Amygdala (tissue), 56 donors: ENCODE data around the gene SFPQ.
"Not testable (repeated sequence)": the region's sequence is repeated elsewhere in the genome, so short reads cannot be mapped to it uniquely, and the experiment has no call there.

Experiments used
- DNase-seq, 56 donors: peaks; one replicate each; lab custom pipeline; 2025; lab: John Stamatoyannopoulos, UW

The SFPQ gene, protein sequence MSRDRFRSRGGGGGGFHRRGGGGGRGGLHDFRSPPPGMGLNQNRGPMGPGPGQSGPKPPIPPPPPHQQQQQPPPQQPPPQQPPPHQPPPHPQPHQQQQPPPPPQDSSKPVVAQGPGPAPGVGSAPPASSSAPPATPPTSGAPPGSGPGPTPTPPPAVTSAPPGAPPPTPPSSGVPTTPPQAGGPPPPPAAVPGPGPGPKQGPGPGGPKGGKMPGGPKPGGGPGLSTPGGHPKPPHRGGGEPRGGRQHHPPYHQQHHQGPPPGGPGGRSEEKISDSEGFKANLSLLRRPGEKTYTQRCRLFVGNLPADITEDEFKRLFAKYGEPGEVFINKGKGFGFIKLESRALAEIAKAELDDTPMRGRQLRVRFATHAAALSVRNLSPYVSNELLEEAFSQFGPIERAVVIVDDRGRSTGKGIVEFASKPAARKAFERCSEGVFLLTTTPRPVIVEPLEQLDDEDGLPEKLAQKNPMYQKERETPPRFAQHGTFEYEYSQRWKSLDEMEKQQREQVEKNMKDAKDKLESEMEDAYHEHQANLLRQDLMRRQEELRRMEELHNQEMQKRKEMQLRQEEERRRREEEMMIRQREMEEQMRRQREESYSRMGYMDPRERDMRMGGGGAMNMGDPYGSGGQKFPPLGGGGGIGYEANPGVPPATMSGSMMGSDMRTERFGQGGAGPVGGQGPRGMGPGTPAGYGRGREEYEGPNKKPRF

DNA sequence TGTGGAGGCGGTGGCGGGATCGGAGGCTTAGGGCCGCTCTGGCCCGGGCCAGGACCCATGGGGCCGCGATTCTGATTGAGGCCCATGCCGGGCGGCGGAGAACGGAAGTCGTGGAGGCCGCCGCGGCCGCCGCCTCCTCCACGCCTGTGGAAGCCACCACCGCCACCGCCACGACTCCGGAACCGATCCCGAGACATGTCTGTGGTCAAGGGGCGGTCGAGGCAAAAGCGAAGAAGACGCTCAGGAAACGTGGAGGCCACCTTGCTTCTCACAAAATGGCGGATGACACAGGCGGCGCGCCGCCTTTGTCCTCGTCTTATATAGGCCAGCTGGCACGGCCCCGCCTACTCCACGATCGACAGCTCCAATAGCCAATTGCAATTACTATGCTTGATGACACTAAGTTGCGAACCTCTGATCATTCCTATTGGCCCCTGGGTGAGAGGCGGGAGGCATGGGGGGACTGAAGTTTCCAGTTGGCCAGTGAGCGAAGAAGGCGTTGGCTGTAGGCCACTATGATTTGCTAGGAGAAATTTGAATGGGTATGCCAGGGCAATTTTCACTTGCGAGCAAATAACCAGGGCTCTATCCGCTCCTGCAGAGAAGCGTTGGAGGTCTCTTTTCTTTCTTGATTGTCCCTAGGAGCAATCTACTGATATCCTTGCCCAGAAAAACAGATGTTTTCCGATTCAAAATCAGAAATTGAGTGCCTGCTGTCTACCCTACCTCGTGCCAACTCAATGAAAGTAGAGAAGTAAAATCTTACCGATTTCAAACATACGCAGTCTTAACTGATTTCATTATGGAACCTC lies at the start of gene SFPQ:
Gene SFPQ (minus strand): TSS at position 293 of the 812 bp plus-strand sequence. CDS start 96 bp downstream, at position 197.
- peak; percentile 56 to 99 (median 95) for DNase-seq

DNA sequence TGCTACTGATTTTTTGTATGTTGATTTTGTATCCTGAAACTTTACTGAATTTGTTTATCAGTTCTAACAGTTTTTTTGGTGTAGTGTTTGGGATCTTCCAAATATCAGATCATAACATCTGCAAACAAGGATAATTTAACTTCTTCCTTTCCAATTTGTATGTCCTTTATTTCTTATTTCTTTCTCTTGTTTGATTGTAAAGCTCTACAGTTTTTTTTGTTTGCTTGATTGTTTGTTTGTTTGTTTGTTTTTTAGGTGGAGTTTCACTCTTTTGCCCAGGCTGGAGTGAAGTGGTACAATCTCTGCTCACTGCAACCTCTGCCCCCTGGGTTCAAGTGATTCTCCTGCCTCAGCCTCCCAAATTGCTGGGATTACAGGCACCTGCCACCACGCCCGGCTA lies 43.8 kb upstream of the SFPQ start:
- DNase-seq: not testable (repeated sequence)

DNA sequence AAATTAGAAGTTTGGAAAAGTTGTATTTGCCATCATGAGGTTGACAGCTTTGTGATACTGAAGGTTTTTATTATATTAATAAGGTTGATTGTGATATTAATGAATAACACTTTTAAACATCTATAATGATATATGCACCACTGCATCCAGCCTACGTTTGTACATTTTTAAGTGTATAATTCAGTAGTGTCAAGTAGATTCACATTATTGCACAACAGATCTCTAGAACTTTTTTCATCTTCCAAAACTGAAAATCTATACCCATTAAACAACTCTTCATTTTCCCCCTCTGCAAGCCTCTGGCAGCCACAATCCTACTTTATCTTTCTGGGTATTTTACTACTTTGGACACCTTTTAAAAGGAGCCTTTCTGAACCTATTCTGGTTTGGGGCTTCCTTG lies 38.3 kb upstream of the SFPQ start:
- no peak for DNase-seq

DNA sequence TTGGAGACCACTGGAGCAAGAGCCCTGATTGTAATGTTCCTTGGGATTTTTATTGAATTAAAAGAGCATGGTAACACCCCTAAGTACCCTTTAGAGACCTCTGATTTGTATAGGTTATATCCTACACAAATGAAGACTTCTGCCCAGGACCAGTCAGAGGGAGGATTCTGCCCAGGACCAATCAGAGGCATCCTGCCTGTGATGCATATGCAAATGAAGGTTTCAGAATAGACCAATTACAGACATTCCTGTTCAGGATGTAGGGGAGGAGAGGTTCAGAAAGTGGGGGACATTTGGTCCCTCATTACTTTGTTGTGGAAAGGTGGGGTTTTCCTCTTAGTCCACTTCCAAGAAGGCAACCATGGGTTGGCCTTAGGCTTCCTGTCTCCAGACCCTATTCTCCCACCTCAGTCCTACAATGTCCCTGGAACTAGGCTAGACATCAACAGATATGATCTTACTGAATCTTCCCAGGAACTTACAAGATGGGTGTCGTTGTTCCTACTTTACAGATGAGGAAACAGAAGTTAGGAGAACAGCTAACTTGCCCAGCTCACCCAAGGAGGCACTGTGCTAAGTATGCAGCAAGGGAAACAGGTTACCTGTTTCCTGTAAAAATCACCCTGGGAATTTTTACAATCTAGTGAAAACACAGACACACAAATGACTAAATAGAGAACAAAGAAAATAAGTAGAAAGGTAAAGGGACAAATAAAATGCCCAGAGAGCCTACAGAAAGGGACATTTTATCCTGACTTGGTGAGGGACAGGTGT lies 36.8 kb upstream of the SFPQ start:
- DNase-seq: no peak

DNA sequence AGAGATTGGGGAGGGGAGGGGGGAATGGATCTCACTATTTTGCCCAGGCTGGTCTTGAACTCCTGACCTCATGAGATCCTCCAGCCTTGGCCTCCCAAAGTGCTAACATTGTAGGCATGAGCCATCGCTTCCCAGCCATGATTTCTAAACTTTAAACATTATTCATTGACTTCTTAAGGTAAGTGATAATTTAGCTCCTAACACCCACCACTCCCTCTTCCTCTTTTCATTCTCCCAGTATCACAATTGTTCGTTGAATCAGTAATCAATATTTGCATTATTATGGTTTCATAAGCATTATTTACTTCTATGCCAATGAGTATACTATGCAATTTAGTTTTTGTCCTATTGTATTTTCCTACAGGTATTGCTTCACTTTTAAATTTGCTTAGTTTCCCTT lies 33.6 kb upstream of the SFPQ start:
- no peak for DNase-seq

DNA sequence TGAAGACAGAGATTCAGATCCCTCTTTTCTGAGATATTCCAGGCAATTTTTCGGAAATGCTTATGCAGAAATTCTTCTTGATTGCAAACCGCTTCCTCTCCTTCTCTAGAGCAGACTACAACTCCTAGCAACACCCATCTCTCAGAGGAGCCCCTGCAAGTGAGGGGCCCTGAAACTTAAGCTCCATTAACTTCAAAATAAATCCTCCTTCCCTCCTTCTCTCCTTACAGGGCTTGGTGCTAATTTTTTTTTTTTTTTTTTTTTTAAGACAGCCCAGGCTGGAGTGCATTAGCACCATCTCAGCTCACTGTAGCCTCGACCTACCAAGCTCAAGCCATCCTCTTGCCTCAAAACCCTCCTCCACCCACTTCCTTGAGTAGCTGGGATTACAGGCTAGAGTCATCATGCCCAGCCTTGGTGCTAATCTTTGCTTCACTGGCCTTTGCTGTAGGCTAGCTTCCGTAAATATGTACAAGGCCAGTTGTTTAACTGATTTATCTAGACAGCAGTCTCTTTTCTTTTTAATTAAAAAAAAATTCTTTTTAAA lies 30.2 kb upstream of the SFPQ start:
- DNase-seq: no peak

DNA sequence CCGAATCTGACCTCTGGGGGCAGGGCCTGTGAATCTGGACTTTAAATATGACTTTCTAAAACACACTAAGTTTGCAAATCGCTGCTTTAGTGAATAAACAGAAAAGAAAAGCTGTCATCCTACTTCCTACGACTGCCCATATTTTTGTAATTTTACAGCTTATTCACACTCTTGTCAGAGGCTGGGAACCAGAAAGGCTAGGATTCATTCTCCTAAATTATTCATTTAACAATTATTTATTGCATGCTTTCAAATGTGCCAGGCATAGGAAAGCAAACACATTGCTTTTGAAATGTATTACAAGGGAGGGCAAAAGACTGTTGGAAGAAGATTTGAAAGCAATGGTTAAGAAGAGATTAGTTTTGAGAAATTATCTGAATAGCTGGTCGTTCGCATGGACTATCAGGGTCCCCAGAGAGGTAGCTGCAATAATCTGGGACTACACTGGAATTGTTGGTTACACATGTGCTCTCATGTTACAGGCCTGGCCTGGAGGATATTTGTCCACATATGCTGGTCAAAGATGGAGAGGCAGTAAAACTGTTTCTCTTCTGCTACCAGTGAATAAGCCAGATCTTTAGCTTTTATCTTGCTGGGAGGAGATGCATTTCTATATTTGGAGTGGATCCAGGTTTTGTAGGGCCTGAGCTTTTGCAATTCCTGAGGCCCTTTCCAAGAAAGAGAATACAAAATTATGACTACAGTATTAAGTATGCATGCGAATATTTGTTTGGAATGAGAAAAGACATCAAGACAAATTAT lies 29.6 kb upstream of the SFPQ start:
- no peak for DNase-seq

DNA sequence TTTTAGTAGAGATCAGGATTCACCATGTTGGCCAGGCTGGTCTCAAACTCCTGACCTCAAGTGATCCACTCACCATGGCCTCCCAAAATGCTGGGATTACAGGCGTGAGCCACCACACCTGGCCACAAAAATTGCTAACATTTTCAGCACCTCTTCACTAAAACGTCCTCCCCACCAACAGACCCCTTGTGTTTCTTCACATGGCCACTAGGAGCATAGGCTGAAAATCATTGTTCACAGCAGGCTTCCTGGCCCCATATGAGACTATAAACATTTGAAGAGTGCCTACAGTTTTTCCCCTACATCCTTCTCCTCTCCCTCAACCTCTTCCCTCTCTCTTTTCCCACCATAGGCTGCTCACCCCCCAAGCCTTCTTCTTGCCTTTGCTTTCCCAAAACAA lies 28.0 kb upstream of the SFPQ start:
- DNase-seq: no peak

DNA sequence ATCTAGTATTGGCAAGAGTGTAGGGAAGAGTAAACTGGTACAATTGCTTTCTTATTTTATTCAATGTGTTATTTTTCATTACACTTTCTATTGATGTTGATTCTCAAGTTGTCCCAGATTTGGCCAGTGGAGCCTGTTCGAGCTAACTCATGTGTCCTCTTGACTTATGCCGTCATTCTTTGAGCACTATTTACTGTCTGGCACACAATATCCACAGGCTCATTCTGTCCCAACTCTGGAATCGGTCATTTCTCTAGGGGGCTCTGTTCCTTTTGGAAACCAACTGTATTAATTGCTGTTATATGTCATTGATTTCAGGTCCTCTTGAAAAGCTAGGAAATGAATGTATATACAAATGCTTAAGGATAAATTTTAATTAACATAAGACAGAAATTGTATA lies 22.4 kb upstream of the SFPQ start:
- no peak for DNase-seq

DNA sequence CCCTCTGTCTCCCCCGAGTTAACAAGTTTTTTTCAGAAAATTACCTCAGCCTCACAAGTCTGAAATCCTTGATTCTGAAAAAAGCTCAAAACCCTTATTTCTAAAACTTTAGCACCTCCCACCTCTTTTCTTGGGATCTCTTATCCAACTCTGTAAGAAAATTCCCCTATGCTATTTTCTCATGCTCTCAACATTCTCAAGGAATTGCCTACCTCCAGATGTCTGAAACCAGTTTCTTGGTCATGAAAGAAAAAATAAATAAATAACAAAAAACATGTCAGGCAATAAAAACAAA lies 18.1 kb upstream of the SFPQ start:
- no peak for DNase-seq

DNA sequence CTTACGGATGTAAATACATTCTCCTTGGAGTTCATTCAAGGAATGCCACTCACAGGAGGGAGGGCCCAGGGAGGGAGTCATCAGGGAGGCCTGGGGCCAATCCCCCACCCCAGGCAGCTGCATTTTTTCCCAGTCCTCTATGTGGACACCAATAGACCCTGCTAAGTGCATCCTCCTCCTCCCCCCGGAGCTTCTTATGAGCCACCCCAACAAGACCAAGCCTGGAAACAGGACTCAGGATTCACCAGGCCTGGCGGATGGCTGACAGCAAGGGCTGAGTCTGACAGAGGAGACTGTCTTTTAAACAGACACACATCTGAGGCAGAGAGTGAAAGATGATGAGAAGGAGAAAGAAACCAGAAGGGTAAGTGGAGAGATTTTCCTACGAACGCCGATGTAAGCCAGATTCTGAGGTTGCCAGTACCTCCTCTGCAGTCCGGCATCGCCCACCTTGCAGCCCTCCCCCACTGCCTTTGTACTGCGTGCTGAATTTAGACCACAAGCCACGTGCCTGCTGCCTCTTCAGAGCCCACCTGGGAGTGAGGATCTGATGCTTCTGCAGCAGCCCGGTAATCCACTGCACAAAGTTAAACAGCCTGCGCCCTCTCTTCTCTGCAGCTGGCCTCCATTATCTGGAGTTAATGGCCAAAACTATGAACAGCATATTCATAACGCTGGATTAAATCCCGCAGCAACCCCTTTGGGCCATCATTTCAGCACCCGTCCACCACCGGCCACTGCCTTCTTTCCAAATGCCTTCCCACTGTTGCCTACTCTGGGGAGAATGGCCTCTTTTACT lies 17.6 kb upstream of the SFPQ start:
- peak in 3 of 56 donors; percentile 1 to 6 (median 3) for DNase-seq

DNA sequence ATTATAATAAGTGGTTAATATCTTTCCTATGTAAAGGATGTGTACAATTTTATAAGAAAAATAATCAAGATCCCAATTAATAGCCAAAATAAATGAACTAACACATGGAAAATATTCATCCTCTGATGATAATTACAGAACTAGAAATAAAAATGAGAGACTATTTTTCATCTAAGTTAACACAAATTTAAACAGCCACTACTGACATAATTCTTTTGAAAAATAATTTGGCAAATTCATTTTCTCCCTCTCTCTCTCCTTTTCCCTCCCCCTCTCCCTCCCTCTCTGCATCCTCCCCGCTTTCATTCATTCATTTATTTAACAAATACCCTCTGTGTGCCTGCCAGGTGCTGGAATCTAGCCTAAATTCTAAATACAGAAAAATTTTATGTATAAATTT lies 10.3 kb upstream of the SFPQ start:
- DNase-seq: no peak

DNA sequence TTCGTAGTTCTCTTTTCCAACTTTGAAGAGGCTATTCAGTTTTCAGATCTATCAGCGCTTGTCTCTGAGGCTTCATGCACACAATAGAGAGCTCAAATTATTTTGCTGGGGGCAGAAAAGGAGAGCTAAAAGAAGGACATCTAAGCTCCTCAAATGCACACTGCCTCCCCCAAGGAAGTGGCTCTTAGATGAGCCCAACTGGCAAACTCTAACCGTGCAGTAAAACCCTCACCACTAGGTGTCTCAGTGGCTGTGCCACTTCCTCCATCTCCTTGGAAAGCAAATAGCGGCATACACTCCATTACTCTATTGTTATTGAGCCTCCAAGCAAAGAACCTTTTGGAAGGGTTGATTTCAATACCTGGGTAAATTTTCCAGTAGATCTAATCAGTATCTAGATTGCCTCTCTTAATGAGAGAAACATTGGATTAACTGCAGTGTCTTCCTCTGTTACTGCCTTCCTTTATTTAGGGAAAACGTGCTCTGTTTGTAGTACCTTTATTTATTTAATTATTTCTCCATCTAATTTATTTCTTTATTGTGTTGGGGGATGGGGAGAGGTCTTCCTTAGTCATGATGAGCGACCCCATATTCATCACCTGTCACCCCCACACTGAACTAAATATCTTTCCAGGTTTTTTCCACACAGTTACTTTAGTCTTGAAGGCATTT lies 9.2 kb upstream of the SFPQ start:
- DNase-seq: peak in 51 of 56 donors; percentile 9 to 86 (median 42)

DNA sequence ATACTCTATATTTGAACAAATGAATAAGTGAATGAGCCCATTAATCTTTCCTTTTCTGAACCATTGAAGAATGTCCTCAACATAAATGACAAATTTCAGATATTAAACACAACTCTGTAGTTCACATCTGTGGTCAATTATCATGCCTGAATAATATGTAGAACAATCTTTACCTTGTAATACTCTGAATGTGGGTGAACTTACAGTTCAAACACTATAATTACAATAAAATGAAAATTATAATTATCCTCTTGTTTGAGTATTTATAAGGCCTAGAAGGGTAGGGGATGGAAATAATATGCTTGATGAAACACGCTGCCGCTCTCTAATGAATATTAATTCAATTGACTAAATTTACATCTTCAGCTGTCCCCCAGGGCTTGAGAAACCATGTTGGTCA lies 8.7 kb upstream of the SFPQ start:
- DNase-seq: no peak

DNA sequence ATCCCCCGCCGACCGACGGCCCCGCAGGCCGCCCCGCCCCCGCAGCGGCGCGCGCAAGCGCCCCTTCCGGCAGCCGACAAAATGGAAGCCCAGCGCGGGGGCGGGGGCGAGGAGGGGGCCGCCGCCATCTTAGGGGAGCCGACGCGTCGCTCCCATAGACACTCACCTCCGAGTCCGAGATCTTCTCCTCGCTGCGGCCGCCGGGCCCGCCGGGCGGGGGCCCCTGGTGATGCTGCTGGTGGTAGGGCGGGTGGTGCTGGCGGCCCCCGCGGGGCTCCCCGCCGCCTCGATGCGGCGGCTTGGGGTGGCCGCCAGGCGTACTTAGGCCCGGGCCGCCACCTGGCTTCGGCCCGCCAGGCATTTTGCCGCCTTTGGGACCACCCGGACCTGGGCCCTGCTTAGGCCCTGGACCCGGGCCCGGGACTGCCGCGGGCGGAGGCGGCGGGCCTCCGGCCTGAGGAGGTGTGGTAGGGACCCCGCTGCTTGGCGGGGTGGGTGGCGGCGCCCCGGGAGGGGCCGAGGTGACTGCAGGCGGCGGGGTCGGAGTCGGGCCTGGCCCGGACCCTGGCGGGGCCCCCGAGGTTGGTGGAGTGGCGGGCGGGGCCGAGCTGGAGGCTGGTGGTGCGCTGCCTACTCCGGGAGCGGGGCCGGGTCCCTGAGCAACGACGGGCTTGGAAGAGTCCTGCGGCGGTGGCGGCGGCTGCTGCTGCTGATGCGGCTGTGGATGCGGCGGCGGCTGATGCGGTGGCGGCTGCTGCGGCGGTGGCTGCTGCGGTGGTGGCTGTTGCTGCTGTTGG lies 691 bp downstream of the SFPQ start:
- DNase-seq: peak in 51 of 56 donors; percentile 3 to 84 (median 60)

DNA sequence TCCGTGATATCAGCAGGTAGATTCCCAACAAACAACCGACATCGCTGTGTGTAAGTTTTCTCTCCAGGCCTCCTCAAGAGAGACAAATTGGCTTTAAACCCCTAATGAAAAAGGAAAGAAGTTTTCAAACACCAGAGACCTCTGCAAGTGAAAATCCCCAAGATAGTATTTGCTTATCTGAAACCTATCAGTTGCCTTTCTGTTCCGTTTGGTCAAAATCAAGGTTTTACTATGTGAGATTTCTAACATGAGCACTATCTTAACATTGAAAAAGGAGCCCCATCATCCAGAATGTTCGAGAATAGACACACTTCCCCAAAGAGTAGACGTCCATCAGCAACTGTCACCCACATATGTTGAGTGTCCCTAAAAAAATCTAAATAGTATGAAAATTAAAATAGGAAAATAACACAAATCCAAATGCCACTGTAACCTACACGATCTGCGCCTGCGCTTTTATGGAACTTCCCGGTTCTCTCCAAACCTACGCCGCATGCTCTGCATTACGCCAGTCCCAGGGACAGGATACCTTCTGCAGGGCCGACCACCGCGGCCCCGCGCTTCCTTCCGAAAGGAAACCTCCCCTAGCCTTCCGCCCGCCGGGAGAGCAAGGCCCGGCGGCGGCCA lies 1.4 kb downstream of the SFPQ start:
- DNase-seq: no peak

DNA sequence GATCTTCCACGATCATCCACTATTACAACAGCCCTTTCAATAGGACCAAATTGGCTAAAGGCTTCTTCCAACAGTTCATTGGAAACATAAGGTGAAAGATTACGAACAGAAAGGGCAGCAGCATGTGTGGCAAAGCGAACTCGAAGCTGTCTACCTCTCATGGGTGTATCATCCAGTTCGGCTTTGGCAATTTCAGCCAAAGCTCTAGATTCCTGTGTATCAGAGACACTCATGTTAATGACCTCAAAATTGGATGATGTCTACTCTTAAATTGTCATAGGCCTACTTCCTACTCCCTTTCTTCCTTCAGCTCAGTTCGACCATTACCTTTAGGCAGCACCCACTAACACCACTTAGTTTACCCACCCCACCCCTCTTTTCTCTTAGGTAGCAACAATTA lies 2.2 kb downstream of the SFPQ start:
- DNase-seq: no peak
